ENCODE measurements around the gene RRAGD. TPM values are rescaled to one million over a fixed set of nuclear protein-coding genes. Genes with fewer than 3 reads are reported as not detected.

The RRAGD gene
- total and polyA plus RNA-seq, 2 donors from 2014 or later: 31.5 to 51.6 TPM

GRCh38 chr6:89346433-89346832, 65.6 kb downstream of the RRAGD start:
- FAIRE-seq (no peak), DNase-seq (no peak)
- Histone ChIP-seq H3K27me3 (ENCODE audit: control insufficient read depth, insufficient read depth, low read length) (no peaks in the 10 kb centered on the region), H3K4me1 (ENCODE audit: control insufficient read depth in 2 of 3, insufficient read depth in 2 of 3, low read depth in 1 of 3, low read length in 3 of 3) (peaks cover 0 to 18% (median 14%) of the 10 kb centered on the region in 3 donors), H3K4me3 (ENCODE audit: low read length in 3 of 3) (no peak overlapping the region), H3K27ac (ENCODE audit: low read depth in 2 of 2, low read length in 2 of 2) (no peak overlapping the region), H3K36me3 (ENCODE audit: control insufficient read depth in 2 of 3, insufficient read depth in 3 of 3, low read length in 3 of 3) (peaks cover 3 to 6% (median 4%) of the 10 kb centered on the region in 3 donors), H3K9me3 (ENCODE audit: control insufficient read depth in 2 of 3, insufficient read depth in 1 of 3, low read length in 3 of 3) (no peaks in the 10 kb centered on the region), H3K9ac (ENCODE audit: low read length in 3 of 3) (no peak overlapping the region)
- intact Hi-C loops (cut with DNase I): no loop called here
- TF ChIP-seq CTCF (IDR thresholded peaks at IDR 0.05; ENCODE audit: borderline replicate concordance, extremely low read depth, insufficient read depth): no peak

GRCh38 chr6:89339565-89339964, 72.5 kb downstream of the RRAGD start:
- Histone ChIP-seq H3K4me3 (ENCODE audit: low read length in 3 of 3) (no peak overlapping the region), H3K9ac (ENCODE audit: low read length in 3 of 3) (no peak overlapping the region), H3K27ac (ENCODE audit: low read depth in 2 of 2, low read length in 2 of 2) (no peak overlapping the region), H3K4me1 (ENCODE audit: control insufficient read depth in 2 of 3, insufficient read depth in 2 of 3, low read depth in 1 of 3, low read length in 3 of 3) (no peaks in the 10 kb centered on the region), H3K27me3 (ENCODE audit: control insufficient read depth, insufficient read depth, low read length) (no peaks in the 10 kb centered on the region), H3K9me3 (ENCODE audit: control insufficient read depth in 2 of 3, insufficient read depth in 1 of 3, low read length in 3 of 3) (no peaks in the 10 kb centered on the region), H3K36me3 (ENCODE audit: control insufficient read depth in 2 of 3, insufficient read depth in 3 of 3, low read length in 3 of 3) (peaks cover 13 to 29% (median 15%) of the 10 kb centered on the region in 3 donors)
- intact Hi-C loops (cut with DNase I): no loop called here
- FAIRE-seq (no peak), DNase-seq (no peak)
- TF ChIP-seq CTCF (IDR thresholded peaks at IDR 0.05; ENCODE audit: borderline replicate concordance, extremely low read depth, insufficient read depth): no peak

GRCh38 chr6:89335164-89335563, 76.9 kb downstream of the RRAGD start:
- H3K36me3 ChIP-seq (ENCODE audit: control insufficient read depth in 2 of 3, insufficient read depth in 3 of 3, low read length in 3 of 3): peaks cover 9 to 32% (median 11%) of the 10 kb centered on the region in 3 donors
- FAIRE-seq (no peak), DNase-seq (no peak)

More at GRCh38 chr6:89335164-89335563, 76.9 kb downstream of the RRAGD start:
- intact Hi-C loops (cut with DNase I): no loop called here
- Histone ChIP-seq H3K27me3 (ENCODE audit: control insufficient read depth, insufficient read depth, low read length) (no peaks in the 10 kb centered on the region), H3K9ac (ENCODE audit: low read length in 3 of 3) (no peak overlapping the region), H3K4me3 (ENCODE audit: low read length in 3 of 3) (no peak overlapping the region), H3K27ac (ENCODE audit: low read depth in 2 of 2, low read length in 2 of 2) (no peak overlapping the region), H3K4me1 (ENCODE audit: control insufficient read depth in 2 of 3, insufficient read depth in 2 of 3, low read depth in 1 of 3, low read length in 3 of 3) (no peaks in the 10 kb centered on the region), H3K9me3 (ENCODE audit: control insufficient read depth in 2 of 3, insufficient read depth in 1 of 3, low read length in 3 of 3) (no peaks in the 10 kb centered on the region)
- TF ChIP-seq CTCF (IDR thresholded peaks at IDR 0.05; ENCODE audit: borderline replicate concordance, extremely low read depth, insufficient read depth): no peak

Data from kidney (tissue), 14 donors.